DMS114 treated with DMSO at 0.1 percent for 48 hours (cell line): ENCODE results near the gene OR6P1.

Experiments
- DNase-seq: peaks from one replicate; lab custom pipeline; 2025; ENCODE audit not compliant: unreplicated experiment; lab: John Stamatoyannopoulos, UW

The OR6P1 gene

GRCh38 chr1:158520021-158520420 is 50.4 kb downstream of the OR6P1 start:
- DNase-seq = no peak

GRCh38 chr1:158516966-158517365 is 53.4 kb downstream of the OR6P1 start:
- no peak for DNase-seq
